Transverse colon (tissue), 4 donors: Measurements from ENCODE around the gene FUNDC1. TPM values are rescaled to one million over a fixed set of nuclear protein-coding genes. Genes with fewer than 3 reads are reported as not detected.

Experiments
- DNase-seq: peaks from one replicate; pipeline ENCODE4 v3.0.0-alpha.2; 2019
- H3K27ac ChIP-seq, 4 donors: fragments of 200-600 bp; sonication (generic); 2 replicates each; pipeline ENCODE4 v1.5.1; 2016 to 2018; ENCODE audit warnings: inconsistent platforms in 4 of 4
- H3K27me3 ChIP-seq: fragments of 200-600 bp; sonication (generic); 2 replicates; pipeline ENCODE4 v1.5.1; 2017; ENCODE audit warnings: inconsistent platforms
- H3K36me3 ChIP-seq, 4 donors: fragments of 200-600 bp; sonication (generic); 2 replicates each; pipeline ENCODE4 v1.5.1; 2017 to 2019; ENCODE audit warnings: inconsistent platforms in 4 of 4
- H3K4me1 ChIP-seq, 4 donors: fragments of 200-600 bp; sonication (generic); 2 replicates each; pipeline ENCODE4 v1.5.1; 2017 to 2020; ENCODE audit warnings: inconsistent platforms in 4 of 4
- H3K4me3 ChIP-seq, 4 donors: fragments of 200-600 bp; sonication (generic); 1 replicate in 1 of 4; 2 replicates in 3 of 4; pipeline versions ENCODE4 v1.5.1 to v1.6.1; 2017 to 2019; ENCODE audit warnings: inconsistent platforms in 4 of 4
- H3K9me3 ChIP-seq, 2 donors: fragments of 200-600 bp; sonication (generic); 2 replicates each; pipeline ENCODE4 v1.5.1; 2017 to 2019; ENCODE audit warnings: inconsistent platforms in 2 of 2
- EP300 ChIP-seq: sonication (generic); formaldehyde crosslinking; IDR thresholded peaks from one replicate; pipeline ENCODE4 v1.6.1; 2017; ENCODE audit warnings: antibody characterized with exemption, low read depth
- POLR2A ChIP-seq: fragments of 450-650 bp; IDR thresholded peaks from one replicate; pipeline ENCODE4 v1.6.1; 2016; ENCODE audit warnings: antibody characterized with exemption, mild to moderate bottlenecking, moderate library complexity
- POLR2AphosphoS5 ChIP-seq, 3 donors: sonication (generic); formaldehyde crosslinking; IDR thresholded peaks; one replicate each; pipeline ENCODE4 v1.6.1; 2016; ENCODE audit warnings: antibody characterized with exemption in 3 of 3
- WGBS, 2 donors: methylation state at CpG; one replicate each; pipeline ENCODE4 v1.1.5; 2018; ENCODE audit warnings: low coverage in 1 of 2; 5-methylcytosine and 5-hydroxymethylcytosine counted together
- in situ Hi-C, 4 donors: fragments of 200-750 bp; cut with MboI; loops; one replicate each; pipeline versions ENCODE4 v1.15.0 to v1.15.1; 2017; ENCODE audit warnings: low sequenced_read_pairs in 3 of 4, low pct_ligation_motif_present in 1 of 4, low pct_unique_long_range_greater_than_20kb in 1 of 4
- intact Hi-C: fragments of 100-400 bp; cut with DNase I; formaldehyde crosslinking; loops from one replicate; pipeline ENCODE4 v1.15.1; 2023; ENCODE audit warnings: low total_unique reads
- total RNA-seq, 4 donors: library from RNA; depleted of rRNA; stranded (reverse); fragments of >200 nt; gene quantifications; one replicate each; pipeline ENCODE4 v1.1.0, GENCODE V29; 2016
- TF ChIP-seq, protein P1 (sequence below), 5 experiments: fragments of 200-600 bp in 3 of 5; fragments of 450-650 bp in 2 of 5; sonication (generic) in 3 of 5; IDR thresholded peaks; 1 replicate in 2 of 5; 2 replicates in 3 of 5; pipeline ENCODE4 v1.5.1; 2016 to 2017; ENCODE audit warnings: antibody characterized with exemption in 5 of 5, inconsistent platforms in 3 of 5, mild to moderate bottlenecking in 2 of 5, moderate library complexity in 1 of 5

Gene FUNDC1
- total RNA-seq, 4 donors from 2014 or later = 1.00 to 9.1 (median 5.3) TPM

DNA sequence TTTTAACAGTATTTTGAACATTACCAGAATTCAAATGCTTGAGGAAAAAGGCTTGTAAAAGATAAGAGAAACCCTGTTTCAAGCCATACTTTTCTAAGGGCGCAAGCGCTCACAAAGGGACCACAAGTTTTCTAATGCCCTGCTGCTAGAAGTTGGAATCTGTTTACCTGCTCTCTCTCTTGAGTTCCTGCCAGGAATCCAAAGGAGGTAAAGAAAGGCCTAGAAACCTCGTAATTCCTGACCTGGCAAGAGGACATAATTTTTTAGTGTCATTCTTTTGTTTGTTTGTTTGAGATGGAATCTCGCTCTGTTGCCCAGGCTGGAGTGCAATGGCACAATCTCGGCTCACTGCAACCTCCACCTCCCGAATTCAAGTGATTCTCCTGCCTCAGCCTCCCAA lies 1.4 kb upstream of the FUNDC1 start:
- intact Hi-C loops = no loop called here
- in situ Hi-C loops = no loop called here
- H3K4me1 ChIP-seq = peaks cover 0 to 13% (median 0%) of the 10 kb centered on the region in 4 donors

DNA sequence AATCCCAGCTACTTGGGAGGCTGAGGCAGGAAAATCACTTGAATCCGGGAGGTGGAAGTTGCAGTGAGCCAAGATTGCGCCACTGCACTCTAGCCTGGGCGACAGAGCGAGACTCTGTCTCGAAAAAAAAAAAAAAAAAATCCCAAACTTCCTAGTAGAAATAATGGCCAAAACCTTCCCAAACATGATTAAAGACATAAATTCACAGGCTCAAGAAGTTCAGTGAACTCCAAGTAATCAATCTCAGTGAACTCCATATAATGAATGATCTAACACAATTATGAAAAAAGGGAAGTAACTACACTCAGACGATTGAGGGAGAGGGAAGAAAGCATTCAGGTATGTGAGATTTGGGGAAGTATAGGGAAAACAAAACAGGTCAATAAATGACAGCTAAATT lies 6.5 kb downstream of the FUNDC1 start:
- Histone ChIP-seq H3K4me3 (no peak overlapping the region), H3K9me3 (no peaks in the 10 kb centered on the region), H3K4me1 (peaks cover 0 to 3% (median 0%) of the 10 kb centered on the region in 4 donors), H3K27me3 (no peaks in the 10 kb centered on the region), H3K36me3 (no peaks in the 10 kb centered on the region), H3K27ac (no peak overlapping the region)
- DNase-seq = no peak
- WGBS, 2 donors = 91% methylated on average over 6 of the region's 6 CpGs; no CpG with 5 or more reads in 1 of the 2 donors
- intact Hi-C loops = no loop called here
- in situ Hi-C loops = no loop called here
- TF ChIP-seq POLR2AphosphoS5 (IDR thresholded peaks at IDR 0.05) (no peak), EP300 (no peak), POLR2A (no peak)
- TF ChIP-seq, protein P1, sequence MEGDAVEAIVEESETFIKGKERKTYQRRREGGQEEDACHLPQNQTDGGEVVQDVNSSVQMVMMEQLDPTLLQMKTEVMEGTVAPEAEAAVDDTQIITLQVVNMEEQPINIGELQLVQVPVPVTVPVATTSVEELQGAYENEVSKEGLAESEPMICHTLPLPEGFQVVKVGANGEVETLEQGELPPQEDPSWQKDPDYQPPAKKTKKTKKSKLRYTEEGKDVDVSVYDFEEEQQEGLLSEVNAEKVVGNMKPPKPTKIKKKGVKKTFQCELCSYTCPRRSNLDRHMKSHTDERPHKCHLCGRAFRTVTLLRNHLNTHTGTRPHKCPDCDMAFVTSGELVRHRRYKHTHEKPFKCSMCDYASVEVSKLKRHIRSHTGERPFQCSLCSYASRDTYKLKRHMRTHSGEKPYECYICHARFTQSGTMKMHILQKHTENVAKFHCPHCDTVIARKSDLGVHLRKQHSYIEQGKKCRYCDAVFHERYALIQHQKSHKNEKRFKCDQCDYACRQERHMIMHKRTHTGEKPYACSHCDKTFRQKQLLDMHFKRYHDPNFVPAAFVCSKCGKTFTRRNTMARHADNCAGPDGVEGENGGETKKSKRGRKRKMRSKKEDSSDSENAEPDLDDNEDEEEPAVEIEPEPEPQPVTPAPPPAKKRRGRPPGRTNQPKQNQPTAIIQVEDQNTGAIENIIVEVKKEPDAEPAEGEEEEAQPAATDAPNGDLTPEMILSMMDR (IDR thresholded peaks at IDR 0.05) = no peak

More for the DNA sequence above, 1.4 kb upstream of the FUNDC1 start:
- Histone ChIP-seq H3K27ac (no peak overlapping the region), H3K4me3 (no peak overlapping the region), H3K9me3 (no peaks in the 10 kb centered on the region), H3K27me3 (no peaks in the 10 kb centered on the region), H3K36me3 (no peaks in the 10 kb centered on the region)
- WGBS, 2 donors = 80 to 90% methylated on average over 2 to 6 of the region's 6 CpGs
- DNase-seq = no peak
- TF ChIP-seq POLR2A (no peak), POLR2AphosphoS5 (IDR thresholded peaks at IDR 0.05) (no peak), EP300 (no peak)
- TF ChIP-seq, protein P1 (IDR thresholded peaks at IDR 0.05) = no peak

DNA sequence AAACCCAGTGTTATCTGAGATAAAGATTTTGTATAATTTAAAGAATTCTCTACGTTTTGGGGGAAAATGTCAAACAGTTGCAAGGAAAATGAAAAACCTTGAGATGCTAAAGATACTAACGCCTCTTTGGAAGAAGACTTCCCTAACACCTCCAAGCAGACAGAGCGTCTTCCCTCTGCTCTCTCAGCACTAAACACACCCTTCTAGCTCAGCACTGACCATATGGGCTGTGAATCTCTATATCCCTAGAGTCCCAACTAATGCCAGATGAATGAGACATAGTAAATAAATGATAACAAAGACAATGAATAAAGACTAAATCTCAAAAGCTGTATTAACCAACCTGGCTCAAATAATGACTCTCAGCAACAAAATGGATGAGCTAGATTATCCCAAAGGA lies 13.3 kb downstream of the FUNDC1 start:
- DNase-seq = no peak
- Histone ChIP-seq H3K4me1 (no peaks in the 10 kb centered on the region), H3K27me3 (no peaks in the 10 kb centered on the region), H3K9me3 (no peaks in the 10 kb centered on the region), H3K4me3 (no peak overlapping the region), H3K36me3 (no peaks in the 10 kb centered on the region), H3K27ac (no peak overlapping the region)
- in situ Hi-C loops = no loop called here
- TF ChIP-seq POLR2A = no peak
- TF ChIP-seq POLR2AphosphoS5 (IDR thresholded peaks at IDR 0.05) = no peak
- TF ChIP-seq, protein P1 (IDR thresholded peaks at IDR 0.05) = no peak
- no peak for TF ChIP-seq EP300
- 80% methylated on average over 3 of the region's 3 CpGs; no CpG with 5 or more reads in 1 of the 2 donors for WGBS, 2 donors
- intact Hi-C loops = no loop called here

DNA sequence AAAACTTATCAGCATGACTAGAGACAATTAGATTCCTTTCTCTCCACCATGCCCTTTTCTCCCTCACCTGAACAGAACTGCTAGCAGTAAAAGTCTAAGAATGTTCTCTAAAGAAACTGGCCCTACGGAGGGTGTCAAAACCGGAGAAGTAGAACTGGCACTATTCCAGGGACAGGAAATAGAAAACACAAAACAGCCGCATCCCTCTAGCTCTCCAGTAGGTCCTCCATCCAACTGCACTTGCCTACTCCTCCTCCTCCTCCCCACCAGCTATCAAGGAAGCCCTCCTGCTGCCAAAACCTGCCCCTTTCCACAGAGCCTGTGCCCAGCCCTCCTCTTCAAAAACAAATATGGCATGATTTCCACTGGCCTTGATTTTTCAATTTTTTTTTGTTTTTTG lies 28.4 kb downstream of the FUNDC1 start:
- H3K36me3 ChIP-seq = no peaks in the 10 kb centered on the region
- H3K4me1 ChIP-seq = no peaks in the 10 kb centered on the region
- in situ Hi-C loops = no loop called here

More for the DNA sequence above, 28.4 kb downstream of the FUNDC1 start:
- no peaks in the 10 kb centered on the region for H3K9me3 ChIP-seq
- H3K4me3 ChIP-seq = no peak overlapping the region
- TF ChIP-seq POLR2AphosphoS5 (IDR thresholded peaks at IDR 0.05) (no peak), EP300 (no peak), POLR2A (no peak)
- TF ChIP-seq, protein P1 (IDR thresholded peaks at IDR 0.05) = no peak
- 40 to 74% methylated on average over 1 to 3 of the region's 3 CpGs for WGBS, 2 donors
- no peak overlapping the region for H3K27ac ChIP-seq
- intact Hi-C loops = no loop called here
- no peak for DNase-seq
- H3K27me3 ChIP-seq = no peaks in the 10 kb centered on the region
